HG02938 (cell line): Measurements from ENCODE around the gene BICDL2.

Experiments
- ATAC-seq: cut with Tn5 transposase; IDR thresholded peaks from one replicate; pipeline ENCODE4 v1.9.1; 2021; ENCODE audit warnings: mild to moderate bottlenecking, moderate library complexity; ENCODE audit not compliant: unreplicated experiment

The BICDL2 gene

DNA sequence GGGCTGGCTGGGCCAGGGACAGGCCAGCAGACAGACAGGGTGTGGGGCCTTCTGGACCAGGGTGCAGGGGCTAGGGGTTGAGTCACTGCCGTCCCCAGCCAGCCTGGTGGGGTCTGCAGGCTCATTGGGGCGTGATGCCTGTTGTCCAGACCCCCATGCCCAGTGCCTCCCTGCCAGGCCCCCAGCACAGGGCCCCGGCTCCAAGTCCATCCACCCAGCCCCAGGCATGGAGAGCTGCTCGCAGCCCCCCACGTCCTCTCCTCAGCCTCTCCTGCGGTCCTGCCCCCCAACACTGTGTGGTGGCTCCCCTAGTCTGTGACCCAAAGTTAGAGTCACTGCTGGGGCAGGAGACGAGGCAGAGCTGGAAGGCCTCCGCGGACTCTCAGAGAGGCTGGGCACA, 49.5 kb downstream of the BICDL2 start:
- ATAC-seq: no peak

DNA sequence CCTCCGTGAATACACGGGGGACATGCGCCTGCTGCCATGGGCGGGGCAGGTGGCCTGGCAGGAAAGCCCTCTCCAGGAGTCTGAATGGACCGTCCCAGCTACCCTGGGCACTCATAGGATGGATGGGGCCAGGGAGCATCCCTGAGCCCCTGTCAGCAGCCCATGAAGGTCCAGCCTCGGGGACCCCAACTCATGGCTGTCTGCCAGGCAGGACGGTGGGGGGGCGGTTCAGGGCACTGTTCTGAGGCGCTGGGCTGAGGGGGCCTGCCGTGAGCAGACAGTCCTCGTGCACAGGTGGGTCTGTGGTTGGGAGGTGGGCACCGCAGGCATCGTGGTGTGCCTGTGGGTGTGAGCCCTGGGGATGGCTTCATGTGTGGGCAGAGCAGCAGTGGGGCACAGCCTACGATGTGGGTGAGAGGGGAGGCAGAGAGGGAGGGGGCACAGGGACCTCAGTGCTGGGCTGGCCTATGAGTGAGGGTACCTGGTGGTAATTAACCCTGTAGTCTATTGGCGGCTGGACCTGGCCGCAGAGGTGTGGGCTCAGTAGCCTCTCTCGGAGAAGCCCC, 50.0 kb downstream of the BICDL2 start:
- ATAC-seq: no peak

DNA sequence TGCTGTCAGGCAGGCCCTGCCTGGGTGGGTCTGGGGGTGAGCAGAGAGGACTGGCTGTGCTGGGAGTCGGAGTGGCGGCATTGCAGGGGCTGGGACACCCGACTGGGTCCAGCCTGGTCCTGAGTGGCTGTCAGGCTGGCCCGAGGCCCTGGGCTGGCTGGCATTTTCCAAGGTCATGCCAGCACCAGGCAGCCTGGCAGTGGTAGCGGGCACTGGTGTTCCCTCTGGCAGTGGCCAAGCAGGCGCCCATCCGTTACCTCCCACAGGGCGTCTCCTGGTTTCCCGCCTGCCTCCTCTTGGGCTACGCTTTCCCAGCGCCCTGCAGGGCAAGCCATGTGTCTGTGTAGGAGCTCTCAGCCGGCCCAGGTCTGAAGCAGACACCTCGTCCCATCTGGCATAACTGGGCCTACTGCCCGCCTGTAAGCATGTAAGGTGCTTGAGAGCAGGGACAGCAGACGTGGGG, 50.8 kb downstream of the BICDL2 start:
- ATAC-seq: no peak

DNA sequence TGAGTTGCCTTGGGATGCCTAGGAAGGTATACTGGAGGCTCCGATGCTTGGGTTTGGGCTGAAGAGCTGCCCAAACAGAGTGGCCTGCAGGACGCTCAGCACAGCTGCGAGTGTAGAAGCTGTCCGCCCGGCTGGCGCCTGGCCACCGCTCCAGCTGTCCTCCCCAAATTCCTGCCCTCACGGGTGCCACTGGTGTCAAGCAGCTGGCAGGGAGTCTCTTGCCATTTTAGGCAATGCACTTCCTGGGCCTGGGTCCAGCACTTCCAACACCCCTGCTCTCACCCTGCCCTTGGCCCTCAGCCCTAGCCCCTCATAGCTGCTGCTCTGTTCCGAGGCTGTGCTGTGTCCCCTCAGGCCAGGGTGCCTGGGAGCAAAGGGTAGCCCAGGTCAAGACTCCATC, 51.3 kb downstream of the BICDL2 start:
- no peak for ATAC-seq

DNA sequence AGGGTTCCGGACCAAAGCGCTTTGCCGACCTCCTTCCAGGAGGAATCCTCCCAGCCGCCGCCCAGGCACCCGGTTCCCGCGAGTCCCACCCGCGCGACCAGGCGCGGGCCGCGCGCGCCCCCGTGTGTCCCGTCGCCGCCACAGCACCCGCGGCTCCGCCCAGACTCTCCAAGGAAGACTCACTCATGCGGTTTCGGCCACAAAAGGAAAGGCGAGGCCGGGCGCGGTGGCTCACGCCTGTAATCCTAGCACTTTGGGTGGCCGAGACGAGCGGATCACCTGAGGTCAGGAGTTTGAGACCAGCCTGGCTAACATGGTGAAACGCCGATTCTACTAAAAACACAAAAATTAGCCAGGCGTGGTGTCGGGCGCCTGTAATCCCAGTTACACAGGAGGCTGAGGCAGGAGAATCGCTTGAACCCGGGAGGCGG, 53.0 kb downstream of the BICDL2 start:
- ATAC-seq: no peak

DNA sequence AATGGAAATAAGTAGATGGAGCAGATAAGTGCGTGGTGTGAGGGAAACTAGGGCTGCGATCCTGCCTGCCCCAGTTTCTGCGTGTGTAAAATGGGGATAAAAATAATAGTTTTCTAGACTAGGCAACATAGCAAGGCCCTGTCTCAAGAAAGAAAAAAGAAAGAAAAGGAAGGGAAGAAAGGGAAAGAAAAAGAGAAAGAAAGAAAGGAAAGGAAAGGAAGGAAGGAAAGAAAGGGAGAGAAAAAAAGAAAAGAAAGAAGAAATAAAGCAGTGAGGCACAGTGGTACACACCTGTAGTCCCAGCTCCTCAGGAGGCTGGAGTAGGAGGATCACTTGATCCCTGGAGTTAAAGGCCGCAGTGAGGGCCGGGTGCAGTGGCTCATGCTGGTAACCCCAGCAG, 54.3 kb downstream of the BICDL2 start:
- ATAC-seq: no peak

DNA sequence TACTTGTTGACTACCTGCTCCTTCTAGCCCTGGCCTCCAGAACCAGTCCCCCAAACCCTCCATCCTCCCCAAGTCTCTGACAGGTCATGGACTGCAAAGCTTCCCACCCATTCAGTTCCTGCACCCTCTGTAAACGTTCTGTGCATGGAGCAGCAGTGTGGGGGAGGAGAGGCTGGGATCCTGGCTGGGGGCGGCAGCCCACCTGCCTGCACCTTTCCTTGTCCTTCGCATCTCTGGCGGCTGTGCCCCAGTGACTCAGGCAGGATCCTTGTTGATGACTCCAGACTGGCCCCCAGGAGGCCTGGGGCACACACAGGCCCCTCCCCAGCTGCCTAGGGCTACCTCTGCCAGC, 54.9 kb downstream of the BICDL2 start:
- no peak for ATAC-seq

DNA sequence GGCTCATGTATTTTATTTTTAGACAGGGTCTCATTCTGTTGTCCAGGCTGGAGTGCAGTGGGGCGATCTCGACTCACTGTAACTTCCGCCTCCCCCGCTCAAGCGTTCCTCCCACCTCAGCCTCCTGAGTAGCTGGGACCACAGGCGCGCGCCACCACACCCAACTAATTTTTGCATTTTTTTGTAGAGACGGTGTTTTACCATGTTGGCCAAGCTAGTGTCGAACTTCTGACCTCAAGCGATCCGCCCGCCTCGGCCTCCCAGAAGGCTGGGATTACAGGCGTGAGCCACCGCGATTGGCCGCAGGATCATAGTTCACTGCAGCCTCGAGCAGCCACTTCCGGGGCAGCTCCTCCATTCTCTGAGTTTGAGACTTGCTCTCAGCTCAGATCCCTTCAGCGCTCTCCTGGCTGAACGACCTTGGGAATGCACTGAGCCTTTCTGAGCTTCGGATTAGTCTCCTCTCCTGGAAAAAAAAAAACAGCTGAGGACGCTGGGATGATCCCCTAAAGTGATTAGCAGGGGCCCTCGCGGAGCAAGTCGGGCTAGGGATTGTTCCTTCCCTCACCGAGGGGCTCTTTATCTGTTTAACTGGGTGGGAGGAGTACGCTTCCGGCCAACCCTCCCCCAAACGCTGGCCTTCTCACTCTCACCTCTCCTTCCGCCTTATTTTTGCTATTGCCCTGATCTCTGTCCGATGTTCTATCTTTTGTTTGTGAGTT, 55.4 kb downstream of the BICDL2 start:
- ATAC-seq: no peak

DNA sequence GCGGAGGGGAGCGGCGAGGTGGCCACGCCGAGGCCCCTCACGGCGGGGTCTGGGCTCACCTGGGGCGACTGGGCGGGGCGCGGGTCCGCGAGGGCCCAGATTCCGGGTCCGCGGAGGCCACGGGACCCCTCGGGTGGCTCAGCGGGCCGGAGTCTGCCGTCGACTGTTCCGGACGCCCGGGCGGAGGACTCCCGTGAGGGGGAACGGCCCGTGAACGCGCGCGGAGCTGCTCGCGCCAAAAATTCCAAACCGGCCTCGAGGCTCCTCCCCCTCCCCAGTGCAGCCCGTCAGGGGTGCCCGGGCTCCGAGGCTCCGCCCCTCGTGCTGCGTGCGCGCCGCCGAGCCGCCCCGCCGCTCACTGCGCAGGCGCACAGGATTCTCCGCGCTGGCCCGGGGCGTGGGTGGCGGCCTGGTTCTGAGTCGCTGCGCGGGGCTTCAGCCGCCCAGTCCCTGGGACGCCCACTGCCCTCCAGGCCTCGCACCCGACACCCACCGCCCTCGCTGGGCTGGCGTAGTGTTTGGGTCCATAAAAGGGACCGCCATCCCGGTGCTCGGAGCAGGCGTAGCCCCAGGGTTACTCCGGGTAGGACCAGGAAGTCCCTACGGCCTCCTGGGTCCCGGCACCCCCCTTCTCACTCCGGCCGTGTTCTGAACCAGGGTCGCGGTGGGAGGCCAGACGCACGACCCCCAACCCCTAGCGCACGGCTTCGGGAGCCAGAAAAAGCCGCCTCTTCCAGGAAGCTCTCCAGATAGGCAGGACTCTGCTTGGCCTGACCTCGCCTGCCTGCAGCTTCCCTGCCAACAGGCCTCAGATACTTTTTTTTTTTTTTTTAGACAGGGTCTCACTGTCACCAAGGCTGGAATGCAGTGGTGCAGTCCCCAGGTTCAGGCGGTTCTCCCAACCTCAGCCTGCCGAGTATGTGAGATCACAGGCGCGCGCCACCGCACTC, 56.2 kb downstream of the BICDL2 start, which contains the start of gene PKMYT1:
Gene PKMYT1, minus strand, starts transcription at position 220 of the 950 bp plus-strand sequence. CDS start 789 bp downstream, outside the sequence.
- peak; percentile 55 for ATAC-seq

DNA sequence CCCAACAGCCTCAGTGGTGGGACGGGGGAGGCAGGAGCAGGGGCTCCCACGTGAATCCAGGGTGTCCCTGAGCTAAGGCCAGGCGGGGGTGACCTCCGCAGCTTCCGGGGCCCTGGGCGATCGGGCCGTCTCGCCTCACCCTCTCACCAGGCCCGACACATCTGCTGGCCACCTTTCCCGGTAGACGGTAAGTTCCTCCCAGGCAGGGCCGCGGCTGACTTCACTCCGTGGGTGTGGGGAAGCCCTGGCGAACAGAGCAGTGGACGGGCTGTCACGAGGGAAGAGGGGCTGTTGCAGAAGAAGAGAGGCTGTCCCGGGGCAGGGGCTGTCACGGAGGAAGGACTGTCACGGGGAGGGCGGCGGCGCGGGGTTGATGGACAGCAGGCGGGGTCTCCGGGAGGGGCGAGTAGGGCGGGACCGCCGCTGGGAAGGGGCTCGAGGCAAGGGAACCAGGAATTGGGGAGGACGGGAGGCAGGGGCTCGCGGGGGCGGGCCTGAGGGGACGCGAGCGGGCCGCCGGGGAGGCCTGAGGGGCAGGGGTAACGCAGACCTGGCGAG, 57.0 kb downstream of the BICDL2 start:
- ATAC-seq: peak; percentile 12
